GM12878 (cell line): ENCODE data around the gene SULF2. TPM values are rescaled to one million over a fixed set of nuclear protein-coding genes. Genes with fewer than 3 reads are reported as not detected.

Source experiments
- ATAC-seq: fragments of 200-7000 bp; cut with Tn5 transposase; 3 replicates; pipeline ENCODE4 v1.9.1; 2020; ENCODE audit warnings: mild to moderate bottlenecking, moderate library complexity
- BruUV-seq: library from RNA; stranded (reverse); fragments of 400-500 nt; replicated peaks from 2 replicates; lab custom pipeline; 2021; lab: Mats Ljungman, UMichigan
- CTCF ChIA-PET: fragments of 300-600 bp; sonication (Branson Sonifier 250); formaldehyde crosslinking; extraction: SDS; loops from one replicate; lab custom pipeline; 2021; ENCODE audit warnings: inconsistent platforms; lab: Yijun Ruan, JAX
- POLR2A ChIA-PET: fragments of 350-600 bp; formaldehyde crosslinking; extraction: SDS; loops from one replicate; lab custom pipeline; 2021; ENCODE audit warnings: inconsistent platforms; lab: Charles Lee
- RAD21 ChIA-PET: fragments of 300-600 bp; sonication (Branson Sonifier 250); formaldehyde crosslinking; loops from one replicate; lab custom pipeline; 2023; ENCODE audit warnings: antibody characterized with exemption; ENCODE audit not compliant: unreplicated experiment; lab: Charles Lee
- SMC1A ChIA-PET: fragments of 300-600 bp; sonication (Branson Sonifier 250); formaldehyde crosslinking; loops from one replicate; lab custom pipeline; 2023; ENCODE audit not compliant: unreplicated experiment, uncharacterized antibody; lab: Charles Lee
- DNase-seq: peaks from one replicate; pipeline ENCODE4 v3.0.0-alpha.2; 2011; ENCODE audit warnings: low read depth, low spot score
- FAIRE-seq: peaks from 3 replicates; lab custom pipeline; 2011; peaks lifted over from hg19 to GRCh38; lab: Jason Lieb, UNC
- H2AFZ ChIP-seq: 2 replicates; pipeline ENCODE4 v1.6.0; 2011; ENCODE audit warnings: low read depth, low read length, control low read depth; ENCODE audit not compliant: control insufficient read depth
- H3K27ac ChIP-seq: 2 replicates; pipeline ENCODE4 v1.5.1; 2011; ENCODE audit warnings: control low read depth; ENCODE audit not compliant: control insufficient read depth, insufficient read depth
- H3K27me3 ChIP-seq, 2 experiments: replicated peaks in 1 of 2; 2 replicates each; pipeline versions ENCODE4 v1.6.0 to v1.6.1; 2011; ENCODE audit warnings: low read length in 1 of 2; ENCODE audit not compliant: control insufficient read depth in 2 of 2, insufficient read depth in 2 of 2
- H3K36me3 ChIP-seq, 2 experiments: 2 replicates each; pipeline ENCODE4 v1.5.1; 2011; ENCODE audit warnings: low read length in 1 of 2; ENCODE audit not compliant: control insufficient read depth in 2 of 2, insufficient read depth in 2 of 2
- H3K4me1 ChIP-seq: 2 replicates; pipeline ENCODE4 v1.6.1; 2011; ENCODE audit warnings: mild to moderate bottlenecking, low read length, moderate library complexity, mixed read lengths; ENCODE audit not compliant: control insufficient read depth, insufficient read depth
- H3K4me2 ChIP-seq: 2 replicates; pipeline ENCODE4 v1.6.0; 2011; ENCODE audit warnings: control low read depth; ENCODE audit not compliant: control insufficient read depth, insufficient read depth
- H3K4me3 ChIP-seq: fragments of 200-600 bp; sonication (generic); 2 replicates; pipeline ENCODE4 v1.5.1; 2016
- H3K79me2 ChIP-seq: 2 replicates; pipeline ENCODE4 v1.6.0; 2011; ENCODE audit warnings: low read length; ENCODE audit not compliant: control insufficient read depth, insufficient read depth
- H3K9ac ChIP-seq: 2 replicates; pipeline ENCODE4 v1.8.0; 2011; ENCODE audit warnings: low read length, control low read depth, mixed read lengths; ENCODE audit not compliant: control insufficient read depth, insufficient read depth
- H3K9me3 ChIP-seq: replicated peaks from 3 replicates; pipeline ENCODE4 v1.5.1; 2011; ENCODE audit warnings: mild to moderate bottlenecking, low read length; ENCODE audit not compliant: control insufficient read depth, insufficient read depth
- H4K20me1 ChIP-seq: 2 replicates; pipeline ENCODE4 v1.6.0; 2011; ENCODE audit not compliant: control insufficient read depth, insufficient read depth
- BRCA1 ChIP-seq: IDR thresholded peaks from 2 replicates; pipeline ENCODE4 v1.6.1; 2011; ENCODE audit warnings: low read depth, low read length, improper control_type of control experiment
- CREB1 ChIP-seq: IDR thresholded peaks from 2 replicates; pipeline ENCODE4 v1.6.1; 2012; ENCODE audit warnings: low read depth, mild to moderate bottlenecking, inconsistent platforms
- CUX1 ChIP-seq: IDR thresholded peaks from 2 replicates; pipeline ENCODE4 v1.6.1; 2012; ENCODE audit warnings: improper control_type of control experiment, low read depth, low read length; ENCODE audit not compliant: insufficient replicate concordance
- FOXK2 ChIP-seq: fragments of 450-650 bp; IDR thresholded peaks from 2 replicates; pipeline ENCODE4 v1.6.1; 2017; ENCODE audit warnings: mild to moderate bottlenecking, moderate library complexity
- IKZF2 ChIP-seq, 2 experiments: fragments of 450-650 bp; IDR thresholded peaks; 2 replicates each; pipeline ENCODE4 v1.6.1; 2017; ENCODE audit warnings: mild to moderate bottlenecking in 2 of 2, moderate library complexity in 2 of 2
- KAT2A ChIP-seq: conservative IDR thresholded peaks from 2 replicates; pipeline ENCODE4 v1.6.1; 2011; ENCODE audit warnings: low read depth, low read length; ENCODE audit not compliant: control insufficient read depth
- LARP7 ChIP-seq: fragments of 450-650 bp; IDR thresholded peaks from 2 replicates; pipeline ENCODE4 v1.6.1; 2017; ENCODE audit warnings: mild to moderate bottlenecking
- PAX8 ChIP-seq: fragments of 450-650 bp; IDR thresholded peaks from 2 replicates; pipeline ENCODE4 v1.6.1; 2017; ENCODE audit warnings: mild to moderate bottlenecking, moderate library complexity
- RAD21 ChIP-seq: IDR thresholded peaks from 2 replicates; pipeline ENCODE4 v1.6.1; 2011; ENCODE audit warnings: mild to moderate bottlenecking, low read depth, low read length, moderate library complexity; ENCODE audit not compliant: insufficient read depth
- RFX5 ChIP-seq: IDR thresholded peaks from 2 replicates; pipeline ENCODE4 v1.6.1; 2011; ENCODE audit warnings: low read depth, low read length, improper control_type of control experiment
- RUNX3 ChIP-seq: IDR thresholded peaks from 2 replicates; pipeline ENCODE4 v1.6.1; 2012; ENCODE audit warnings: low read length, inconsistent platforms
- SP1 ChIP-seq: IDR thresholded peaks from one replicate; pipeline ENCODE4 v1.6.1; 2011; ENCODE audit warnings: low read depth, low read length
- TBL1XR1 ChIP-seq: IDR thresholded peaks from 2 replicates; pipeline ENCODE4 v1.6.1; 2012; ENCODE audit warnings: low read depth, low read length, improper control_type of control experiment
- USF2 ChIP-seq: IDR thresholded peaks from 2 replicates; pipeline ENCODE4 v1.6.1; 2011; ENCODE audit warnings: low read depth, low read length, improper control_type of control experiment, borderline replicate concordance
- WRNIP1 ChIP-seq: IDR thresholded peaks from 2 replicates; pipeline ENCODE4 v1.6.1; 2011; ENCODE audit warnings: low read depth, low read length, improper control_type of control experiment, borderline replicate concordance
- ZNF24 ChIP-seq: fragments of 450-650 bp; IDR thresholded peaks from 2 replicates; pipeline ENCODE4 v1.6.1; 2017; ENCODE audit warnings: antibody characterized with exemption, mild to moderate bottlenecking
- ZNF384 ChIP-seq: IDR thresholded peaks from 2 replicates; pipeline ENCODE4 v1.6.1; 2012; ENCODE audit warnings: low read depth, mild to moderate bottlenecking, low read length, improper control_type of control experiment, borderline replicate concordance
- ZNF622 ChIP-seq: fragments of 450-650 bp; IDR thresholded peaks from 2 replicates; pipeline ENCODE4 v1.6.1; 2017; ENCODE audit warnings: mild to moderate bottlenecking, inconsistent platforms
- WGBS: methylation state at CpG from one replicate; pipeline ENCODE4 v1.1.6; 2016; ENCODE audit warnings: low lambda C conversion rate; ENCODE audit not compliant: insufficient replicate concordance, insufficient coverage; ENCODE audit errors: missing lambda C conversion rate; 5-methylcytosine and 5-hydroxymethylcytosine counted together
- in situ Hi-C: fragments of 300-500 bp; cut with MboI; formaldehyde crosslinking; loops from 9 replicates; pipeline ENCODE4 v1.14.3; 2018; ENCODE audit warnings: mixed read lengths
- intact Hi-C: fragments of 100-400 bp; cut with micrococcal nuclease; formaldehyde crosslinking; loops from one replicate; pipeline ENCODE4 v1.14.2; 2022; ENCODE audit not compliant: unreplicated experiment
- polyA plus RNA-seq, 11 experiments: library from polyadenylated mRNA; depleted of rRNA in 4 of 11; unstranded in 6 of 11; stranded (reverse) in 5 of 11; fragments of >200 nt; fragmentation: Nextera tagmentation in 4 of 11; fragmentation: Illumina TruSeq in 1 of 11; extraction: Ambion mirVana in 4 of 11; extraction: Trizol in 1 of 11; gene quantifications; 1 replicate in 1 of 11; 2 replicates in 10 of 11; pipeline versions ENCODE4 v1.2.1 to v1.2.3, GENCODE V29; 2011 to 2016; ENCODE audit warnings: inconsistent platforms in 2 of 11, missing spikeins in 2 of 11, low read depth in 1 of 11
- total RNA-seq, 4 experiments: library from RNA; depleted of rRNA in 3 of 4; stranded (reverse); fragments of >200 nt in 3 of 4; fragmentation: Illumina TruSeq in 1 of 4; extraction: Trizol in 1 of 4; gene quantifications; 2 replicates each; pipeline versions ENCODE4 v1.2.1 to v1.2.3, GENCODE V29; 2013 to 2021

Gene SULF2
- total and polyA plus RNA-seq, 10 of the 15 experiments (the other 5 are each of a cell fraction or from before 2014, with no cell fraction given): 0.69 to 4.1 (median 1.6) TPM

GRCh38 chr20:47727909-47728361 is 57.3 kb downstream of the SULF2 start:
- no peak for FAIRE-seq
- TF ChIP-seq ZNF24: no peak
- TF ChIP-seq CREB1: no peak
- TF ChIP-seq USF2: no peak
- no peak for TF ChIP-seq LARP7
- no peak for TF ChIP-seq BRCA1
- no peak for TF ChIP-seq WRNIP1
- TF ChIP-seq PAX8: no peak
- TF ChIP-seq IKZF2 (IDR thresholded peaks at IDR 0.05): no peak
- TF ChIP-seq KAT2A: no peak
- TF ChIP-seq RUNX3: no peak
- no peak for TF ChIP-seq RAD21
- TF ChIP-seq SP1: no peak
- TF ChIP-seq ZNF384: no peak
- TF ChIP-seq CUX1: no peak
- TF ChIP-seq TBL1XR1: no peak
- no peak for TF ChIP-seq ZNF622
- TF ChIP-seq FOXK2: no peak
- TF ChIP-seq RFX5: no peak
- peak overlapping the region; percentile 76 for H2AFZ ChIP-seq
- no peak for DNase-seq
- no peaks in the 10 kb centered on the region; the same call in 2 of the 3 replicates for H3K9me3 ChIP-seq
- POLR2A ChIA-PET: no interaction called here
- H3K9ac ChIP-seq: peak overlapping the region; percentile 1; the same call in 1 of the 2 replicates
- intact Hi-C loops (no loop called here), in situ Hi-C loops (loop anchor here (5.0 kb wide), 1 partner anchor 889 kb away; no protein-coding TSS in a partner anchor)
- H3K27ac ChIP-seq: peak overlapping the region; percentile 5
- H3K79me2 ChIP-seq: no peaks in the 10 kb centered on the region
- peak overlapping the region; percentile 4; the same call in 1 of the 2 replicates for H3K4me3 ChIP-seq
- no TSS peak for BruUV-seq
- H3K36me3 ChIP-seq: no peaks in the 10 kb centered on the region
- WGBS: 24% methylated on average over 17 of the region's 17 CpGs
- SMC1A ChIA-PET: interaction anchor here (0.6 kb wide), 1 partner anchor 1011 kb away, joined by 3 read pairs; no protein-coding TSS in a partner anchor
- peaks cover 21% of the 10 kb centered on the region for H3K4me1 ChIP-seq
- H4K20me1 ChIP-seq: no peaks in the 10 kb centered on the region
- no peak for ATAC-seq
- peak overlapping the region; percentile 91 for H3K4me2 ChIP-seq
- CTCF ChIA-PET: interaction anchor here (1.7 to 6.4 kb wide), 3 partner anchors 34 to 893 kb away, joined by 3 to 59 read pairs (median 6); no protein-coding TSS in a partner anchor
- RAD21 ChIA-PET: interaction anchor here (0.6 to 6.8 kb wide), 2 partner anchors 30 to 893 kb away, joined by 3 to 45 read pairs; no protein-coding TSS in a partner anchor
- H3K27me3 ChIP-seq: no peaks in the 10 kb centered on the region
